GM21381 (cell line): Measurements from ENCODE around the gene RHO.
"Not testable (repeated sequence)": the region's sequence is repeated elsewhere in the genome, so short reads cannot be mapped to it uniquely, and the experiment has no call there.

Experiments
- ATAC-seq: cut with Tn5 transposase; IDR thresholded peaks from one replicate; pipeline ENCODE4 v1.9.1; 2021; ENCODE audit warnings: mild to moderate bottlenecking, moderate library complexity; ENCODE audit not compliant: unreplicated experiment

RHO gene

DNA sequence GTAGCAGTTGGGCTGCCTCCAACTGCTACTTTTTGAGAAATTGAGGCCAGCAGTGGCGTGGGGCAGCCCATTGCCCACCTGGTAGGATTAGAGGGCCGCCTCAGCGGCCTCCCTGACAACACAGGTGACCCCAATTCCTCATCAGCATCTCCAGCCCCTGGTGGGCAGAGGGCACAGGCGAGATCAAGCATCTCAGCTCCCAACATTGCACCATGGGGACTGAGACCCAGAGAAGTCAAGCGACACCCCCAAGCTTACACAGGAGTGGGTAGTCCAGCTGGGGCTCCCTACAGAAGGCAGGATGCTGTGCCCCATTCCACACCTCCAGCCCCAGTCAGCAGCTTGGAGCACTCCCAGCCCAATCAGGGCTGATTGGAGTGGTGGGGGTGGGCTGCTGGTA lies 14.3 kb downstream of the RHO start:
- ATAC-seq, result no peak

DNA sequence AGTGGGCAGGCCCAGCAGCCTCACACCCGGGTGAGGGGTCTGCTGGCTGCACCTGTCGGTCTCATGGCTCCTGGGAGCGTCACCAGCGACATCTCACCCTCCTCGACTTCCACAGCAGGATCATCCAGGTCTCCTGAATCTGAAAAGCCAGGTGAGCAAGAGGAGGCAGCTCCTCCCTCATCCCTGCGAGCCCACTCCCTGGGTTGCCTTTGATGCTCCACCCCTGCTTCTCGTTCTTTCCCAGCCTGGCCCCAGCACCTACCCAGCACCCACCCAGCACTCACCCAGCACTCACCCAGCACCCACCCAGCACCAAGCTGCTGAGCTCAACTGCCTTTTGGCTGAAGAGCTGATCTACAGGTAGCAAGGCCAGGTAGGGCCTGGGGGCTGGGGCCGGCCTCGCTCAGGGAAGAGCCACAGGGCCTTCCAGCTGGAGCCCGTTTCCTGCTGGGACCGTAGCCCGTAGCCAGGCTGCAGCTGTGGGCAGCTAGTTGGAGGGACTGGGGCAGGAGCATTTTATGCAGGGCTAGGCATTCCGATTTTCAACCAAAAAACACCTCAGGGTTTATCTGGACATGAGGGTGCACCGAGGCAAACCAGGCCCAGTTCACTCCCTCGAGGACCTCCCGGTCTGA lies 14.8 kb downstream of the RHO start, which contains the start of gene H1-8:
H1-8 (plus strand) TSS at position 20 of the 635 bp plus-strand sequence; CDS start at position 64, 44 bp downstream.
- no peak for ATAC-seq

DNA sequence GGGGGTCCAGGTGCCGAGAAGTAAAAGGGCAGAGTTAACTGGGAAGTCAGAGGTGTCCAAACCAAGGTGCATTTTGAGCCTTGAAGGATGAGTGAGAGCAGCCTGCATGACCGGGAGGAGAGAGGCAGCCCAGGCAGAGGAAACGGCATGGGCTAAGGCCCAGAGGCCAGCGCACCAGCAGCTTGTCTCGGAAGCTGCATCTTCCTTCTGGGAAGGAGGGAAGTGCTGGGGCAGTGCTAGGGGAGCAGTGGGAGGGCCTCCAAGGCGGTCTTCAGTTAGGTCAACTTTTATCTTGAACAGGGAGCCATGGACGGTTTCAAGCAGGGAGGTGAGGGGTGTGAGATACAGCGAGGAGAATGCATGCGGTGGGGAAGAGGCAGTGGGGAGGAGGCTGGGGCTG lies 15.6 kb downstream of the RHO start:
- no peak for ATAC-seq

DNA sequence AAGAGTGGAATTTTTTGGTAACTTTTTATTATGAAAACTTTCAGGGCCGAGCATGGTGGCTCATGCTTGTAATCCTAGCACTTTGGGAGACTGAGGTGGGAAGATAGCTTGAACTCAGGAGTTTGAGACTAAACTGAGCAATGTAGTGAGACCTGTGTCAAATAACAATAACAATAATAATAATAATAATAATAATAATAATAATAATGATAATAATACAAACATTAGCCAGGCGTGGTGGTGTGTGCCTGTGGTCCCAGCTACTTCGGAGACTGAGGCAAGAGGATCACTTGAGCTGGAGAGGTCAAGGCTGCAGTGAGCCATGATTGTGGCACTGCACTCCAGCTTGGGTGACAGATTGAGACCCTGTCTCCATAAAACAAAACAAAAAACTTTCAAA lies 17.5 kb downstream of the RHO start:
- not testable (repeated sequence) for ATAC-seq

DNA sequence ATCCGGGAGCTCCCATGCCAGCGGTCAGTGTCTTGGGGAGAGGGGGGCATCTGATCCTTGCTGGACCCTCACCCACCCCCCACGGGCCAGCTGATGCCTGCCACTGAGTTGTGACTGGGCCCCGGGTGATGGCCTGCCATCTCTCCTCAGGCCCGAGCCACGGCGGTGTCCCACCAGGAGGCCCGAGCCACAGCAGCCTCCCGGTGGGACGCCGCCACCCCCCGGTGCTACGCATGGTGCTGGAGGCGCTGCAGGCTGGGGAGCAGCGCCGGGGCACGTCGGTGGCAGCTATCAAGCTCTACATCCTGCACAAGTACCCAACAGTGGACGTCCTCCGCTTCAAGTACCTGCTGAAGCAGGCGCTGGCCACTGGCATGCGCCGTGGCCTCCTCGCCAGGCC lies 18.8 kb downstream of the RHO start:
- ATAC-seq, result no peak

DNA sequence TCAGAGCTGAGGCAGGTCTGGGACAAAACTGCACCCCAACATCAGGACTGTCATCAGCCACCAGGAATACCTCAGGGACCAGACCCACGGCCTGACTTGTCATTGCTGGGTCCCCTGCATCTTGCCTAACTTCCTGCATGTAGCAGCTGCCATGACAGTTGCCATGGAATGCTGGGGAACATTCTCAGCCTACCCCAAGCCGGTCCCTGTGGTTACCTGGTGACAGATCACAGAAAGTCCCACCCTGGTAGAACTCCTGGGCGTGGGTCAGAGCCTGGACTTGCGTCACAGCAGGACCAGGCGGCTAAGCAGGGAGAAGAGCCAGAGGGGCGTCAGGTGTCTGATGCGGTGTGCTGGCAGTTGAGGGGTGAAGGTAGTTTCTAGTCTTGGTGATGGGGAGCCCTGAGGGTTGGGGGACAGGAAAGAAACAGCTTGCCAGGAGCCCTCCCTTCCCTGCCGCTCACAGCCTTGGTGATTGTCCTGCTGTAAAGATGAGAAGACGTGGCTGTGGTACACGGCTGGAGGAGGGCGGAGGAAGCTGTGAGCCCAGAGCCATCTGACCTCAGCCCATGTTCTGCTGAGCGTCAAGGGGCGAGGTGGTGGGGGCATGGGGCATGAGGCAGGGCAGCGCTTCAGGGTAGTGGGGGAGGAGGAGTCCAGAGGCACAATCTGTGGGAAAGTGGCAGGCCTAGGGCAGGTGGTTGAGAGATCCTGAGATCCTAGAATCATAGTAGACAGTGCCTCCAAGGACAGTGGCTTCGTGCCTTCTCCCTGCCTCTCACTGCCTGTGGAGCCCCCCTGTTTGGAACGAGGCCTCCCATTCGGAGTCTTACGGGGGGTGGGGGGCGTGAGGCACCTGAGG lies 19.9 kb downstream of the RHO start:
- ATAC-seq, result no peak

DNA sequence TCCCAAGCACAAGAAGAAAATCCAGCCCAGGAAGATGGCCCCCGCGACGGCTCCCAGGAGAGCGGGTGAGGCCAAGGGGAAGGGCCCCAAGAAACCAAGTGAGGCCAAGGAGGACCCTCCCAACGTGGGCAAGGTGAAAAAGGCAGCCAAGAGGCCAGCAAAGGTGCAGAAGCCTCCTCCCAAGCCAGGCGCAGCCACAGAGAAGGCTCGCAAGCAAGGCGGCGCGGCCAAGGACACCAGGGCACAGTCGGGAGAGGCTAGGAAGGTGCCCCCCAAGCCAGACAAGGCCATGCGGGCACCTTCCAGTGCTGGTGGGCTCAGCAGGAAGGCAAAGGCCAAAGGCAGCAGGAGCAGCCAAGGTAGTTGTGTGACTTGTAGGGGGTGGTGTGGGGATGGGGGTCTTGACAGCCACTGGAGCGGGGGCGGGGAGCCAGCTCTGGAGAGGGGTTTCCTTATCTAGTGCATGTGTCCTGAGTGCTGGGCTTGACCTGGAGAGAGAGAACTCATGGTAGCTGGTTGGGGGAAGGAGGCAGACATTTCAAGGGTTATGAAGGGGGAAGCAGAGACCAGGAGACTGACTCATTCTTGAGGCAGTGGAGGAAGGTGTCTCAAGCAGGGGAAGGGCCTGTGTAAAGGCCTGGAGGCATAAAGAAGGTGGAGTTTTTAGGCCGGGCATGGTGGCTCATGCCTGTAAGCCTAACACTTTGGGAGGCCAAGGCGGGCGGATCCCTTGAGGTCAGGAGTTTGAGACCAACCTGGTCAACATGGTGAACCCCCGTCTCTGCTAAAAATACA lies 20.8 kb downstream of the RHO start:
- ATAC-seq, result no peak

DNA sequence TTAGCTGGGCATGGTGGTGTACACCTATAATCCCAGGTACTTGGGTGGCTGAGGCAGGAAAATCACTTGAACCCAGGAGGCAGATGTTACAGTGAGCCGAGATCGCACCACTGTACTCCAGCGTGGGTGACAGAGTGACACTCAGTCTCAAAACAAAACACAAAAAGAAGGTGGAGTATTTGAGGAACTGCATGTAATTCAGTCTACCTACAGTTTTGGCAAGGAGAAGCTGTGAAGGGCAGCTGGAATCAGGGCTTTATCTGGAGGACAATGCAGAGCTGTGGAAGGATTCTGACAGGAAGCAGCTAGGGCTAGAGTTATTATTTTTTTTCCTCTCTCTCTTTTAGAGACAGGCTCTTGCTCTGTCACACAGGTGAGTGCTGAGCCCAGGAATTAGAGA lies 21.4 kb downstream of the RHO start:
- ATAC-seq, result no peak

DNA sequence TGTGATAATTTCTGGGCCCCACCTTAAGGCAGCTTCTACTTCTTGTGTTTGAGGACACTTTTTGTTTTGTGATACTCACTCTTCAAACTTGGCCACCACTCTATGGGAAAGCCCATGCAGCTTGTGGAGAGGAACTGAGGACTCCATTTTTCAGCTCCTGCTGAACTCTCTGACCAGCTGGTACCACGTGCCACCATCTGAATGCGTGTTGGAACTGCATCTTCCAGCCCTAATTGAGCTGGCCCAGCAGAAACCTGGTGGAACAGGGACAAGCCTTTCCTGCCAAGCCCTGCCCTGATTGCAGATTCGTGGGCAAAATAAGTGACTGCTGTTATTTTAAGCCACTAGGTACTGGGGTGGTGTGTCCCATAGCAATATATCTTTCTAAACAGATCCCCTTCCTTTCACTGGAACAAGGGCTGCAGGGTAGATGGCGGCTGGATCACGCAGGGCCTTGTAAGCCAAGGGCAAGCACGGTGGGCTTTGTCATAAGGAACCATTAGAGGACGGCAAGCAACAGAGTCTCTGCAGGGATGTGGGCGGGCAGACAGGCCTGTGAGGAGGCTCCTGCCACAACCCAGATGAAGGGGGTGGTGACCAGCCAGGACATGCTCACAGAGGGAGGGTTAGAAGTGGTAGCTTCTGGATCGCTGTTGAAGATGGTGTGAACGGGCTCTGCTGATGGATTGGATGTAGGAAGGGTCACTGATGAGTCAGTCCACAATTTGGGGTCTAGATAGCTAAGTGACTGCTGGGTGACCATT lies 24.0 kb downstream of the RHO start:
- ATAC-seq, result no peak

DNA sequence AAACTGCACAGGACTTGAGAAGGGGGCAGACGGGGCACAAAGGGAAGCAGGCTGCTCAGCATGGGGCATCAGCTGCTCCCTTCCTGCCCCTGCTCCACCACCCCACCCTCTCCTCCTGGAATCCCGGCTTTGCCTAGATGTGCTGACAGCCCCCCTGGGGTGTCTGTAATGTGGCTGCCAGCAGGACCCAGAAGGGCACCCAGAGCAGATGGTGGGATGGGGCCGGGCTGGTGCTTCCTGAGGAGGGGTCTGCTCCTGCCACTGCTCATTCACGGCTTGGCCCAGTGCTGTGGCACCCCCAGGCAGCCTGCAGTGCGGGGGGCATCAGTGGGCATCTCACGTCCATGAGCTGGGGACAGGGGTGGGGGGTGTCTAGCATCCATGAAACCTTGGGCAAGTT lies 24.7 kb downstream of the RHO start:
- ATAC-seq, result no peak

DNA sequence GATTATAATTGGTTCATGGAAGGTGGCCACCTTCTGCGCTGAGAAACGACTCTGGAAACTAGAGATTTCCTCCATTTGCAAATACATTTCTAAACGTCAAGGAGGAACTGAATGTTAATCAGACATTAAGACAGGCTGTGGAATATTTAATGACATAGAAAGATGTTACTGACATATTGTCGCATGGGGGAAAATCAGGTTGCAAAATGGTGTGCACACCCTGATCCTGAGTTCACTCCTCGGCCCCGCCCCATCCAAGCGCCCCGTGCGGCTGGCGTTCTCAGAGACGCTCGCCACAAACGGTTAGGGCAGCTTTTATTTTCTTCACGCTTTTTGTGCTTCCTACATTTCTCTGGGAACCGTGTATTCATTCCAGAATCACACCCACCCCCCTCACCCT lies 25.3 kb downstream of the RHO start:
- ATAC-seq, result no peak

DNA sequence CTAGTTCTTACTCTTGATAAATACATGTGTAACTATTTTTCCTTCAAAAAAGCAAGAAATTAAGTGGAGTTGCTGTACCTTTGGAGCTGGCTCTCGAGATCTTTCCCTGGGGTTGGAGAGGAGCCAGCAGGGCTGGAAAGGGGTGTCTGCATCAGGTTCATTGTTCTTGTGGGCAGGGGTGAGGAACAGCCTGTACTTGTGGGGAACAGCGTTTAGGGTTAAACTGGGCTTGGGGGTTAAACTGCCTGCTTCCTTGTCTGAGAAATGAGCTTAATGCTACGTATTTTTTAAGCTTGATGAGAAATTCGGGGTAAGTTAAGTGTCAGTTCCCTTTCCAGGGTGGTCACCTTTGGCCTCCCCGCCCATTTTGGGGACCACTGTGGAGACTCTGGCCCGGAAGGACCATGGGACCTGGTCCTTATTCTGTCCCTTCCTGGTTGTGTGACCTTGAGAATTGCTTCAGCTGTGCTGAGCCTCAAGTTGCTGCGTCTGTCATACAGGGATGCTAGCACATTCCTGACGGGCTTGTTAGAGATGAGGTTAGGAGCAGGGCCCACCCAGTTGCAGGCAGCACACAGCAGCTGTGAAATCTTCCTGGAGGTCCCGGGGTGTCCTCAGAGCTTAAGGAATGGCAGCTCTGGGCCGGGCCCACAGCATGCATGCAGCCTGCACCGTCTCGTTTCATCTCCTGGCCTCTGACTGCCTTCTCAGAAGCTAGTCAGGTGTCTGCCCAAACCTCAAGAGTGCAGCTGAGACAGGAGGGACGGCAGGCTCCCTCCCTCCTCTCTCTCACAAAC lies 26.1 kb downstream of the RHO start:
- no peak for ATAC-seq

DNA sequence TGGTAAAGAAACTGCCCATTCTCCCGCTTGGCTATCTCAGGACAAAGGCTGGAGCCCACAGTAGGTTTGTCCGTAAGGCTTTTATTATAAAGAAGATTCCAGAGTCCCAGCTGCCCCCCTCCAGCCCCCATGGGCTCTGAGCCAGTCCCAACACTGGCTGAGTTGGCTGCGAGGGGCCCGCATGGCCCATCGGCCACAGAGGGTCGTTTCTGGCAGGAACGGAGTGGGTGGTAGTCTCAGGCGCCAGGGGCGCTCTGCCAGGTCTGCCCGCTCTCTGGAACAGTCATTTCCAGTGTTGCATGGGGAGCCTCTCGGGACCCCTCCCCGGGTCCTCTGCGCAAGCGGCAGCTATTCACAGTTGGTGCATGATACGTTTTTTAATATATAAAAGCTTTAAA lies 26.7 kb downstream of the RHO start:
- ATAC-seq, result no peak

DNA sequence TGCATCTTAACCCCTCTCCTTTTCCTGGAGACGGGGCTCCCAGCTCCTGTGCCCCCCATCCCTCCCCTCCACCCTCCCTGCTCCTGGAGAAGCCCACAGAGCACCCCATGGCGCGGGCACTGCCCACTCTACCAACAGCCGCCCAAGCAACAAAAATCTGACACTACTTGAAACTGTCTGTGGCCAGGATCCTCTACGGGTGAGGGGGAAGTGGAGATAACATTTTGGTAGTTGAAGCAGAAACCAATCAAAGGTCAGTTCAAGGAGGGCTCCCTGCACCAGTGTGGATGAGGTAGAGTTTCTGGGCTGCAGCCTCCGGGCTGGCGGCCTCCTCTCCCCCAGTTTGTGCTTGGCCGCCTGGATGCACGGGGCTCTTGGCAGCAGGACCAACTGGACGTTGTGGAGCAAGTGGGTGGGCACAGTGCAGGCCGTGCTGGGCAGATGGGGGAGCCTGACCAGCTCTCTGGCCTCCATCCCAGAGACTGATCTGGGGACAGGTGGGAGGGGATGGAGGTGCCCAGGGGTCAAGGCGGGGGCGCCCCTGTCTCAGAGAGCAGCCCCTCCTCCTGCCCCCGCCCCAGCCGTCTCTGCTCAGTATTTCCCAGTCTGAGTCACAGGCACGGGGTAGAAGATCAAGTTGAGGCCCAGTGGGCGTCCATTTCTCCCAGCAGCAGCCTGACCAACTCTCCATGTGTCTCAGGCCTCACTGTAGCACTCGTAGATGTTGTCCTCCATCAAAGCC lies 27.3 kb downstream of the RHO start:
- ATAC-seq, result no peak

DNA sequence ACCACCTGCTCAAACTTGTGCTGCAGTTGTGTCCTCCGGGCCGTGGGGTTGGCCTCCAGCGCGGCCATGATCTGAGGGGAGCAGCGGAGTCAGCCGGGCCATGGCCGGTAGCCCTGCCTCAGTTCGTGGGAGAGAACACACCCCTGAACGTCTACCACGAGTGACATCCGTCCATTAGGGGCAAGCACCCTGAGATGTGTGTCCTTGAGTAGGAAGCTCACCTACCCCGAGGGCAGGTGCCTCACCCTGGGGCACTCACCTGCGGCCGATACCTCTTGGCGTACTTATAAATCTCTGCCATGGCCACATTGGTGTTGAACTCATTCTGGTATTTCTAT lies 27.9 kb downstream of the RHO start:
- ATAC-seq, result no peak

DNA sequence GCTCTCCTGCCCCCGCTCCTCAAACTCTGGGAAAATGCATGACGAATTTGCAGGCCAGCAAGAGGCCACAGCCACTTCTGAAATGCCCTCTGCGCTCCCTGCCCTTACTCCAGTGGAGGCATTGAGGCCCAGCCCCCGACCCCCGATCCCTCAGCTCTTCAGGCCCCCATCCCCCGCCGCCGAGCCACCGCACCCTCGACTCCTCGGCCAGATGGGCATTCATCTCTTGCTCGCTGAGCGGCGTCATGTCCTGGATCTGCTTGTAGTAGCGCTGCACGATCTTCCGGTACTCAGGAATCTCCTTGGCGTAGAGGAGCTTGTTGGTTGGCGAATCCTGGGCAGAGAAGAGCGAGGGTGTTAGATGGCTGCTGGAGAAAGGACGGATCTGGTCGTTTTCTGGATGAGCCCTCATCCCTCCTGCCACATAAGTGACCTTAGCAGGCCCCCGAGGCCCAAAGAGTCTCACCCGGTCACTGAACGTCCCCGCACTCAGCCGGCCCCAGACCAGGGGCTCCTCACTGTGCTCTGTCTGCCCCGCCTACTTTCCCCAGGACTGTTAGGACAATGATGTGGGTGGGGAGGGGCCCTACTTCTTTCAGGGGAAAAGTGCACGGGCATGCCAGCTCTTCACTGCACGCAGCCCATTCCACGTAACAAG lies 28.6 kb downstream of the RHO start:
- ATAC-seq, result no peak

DNA sequence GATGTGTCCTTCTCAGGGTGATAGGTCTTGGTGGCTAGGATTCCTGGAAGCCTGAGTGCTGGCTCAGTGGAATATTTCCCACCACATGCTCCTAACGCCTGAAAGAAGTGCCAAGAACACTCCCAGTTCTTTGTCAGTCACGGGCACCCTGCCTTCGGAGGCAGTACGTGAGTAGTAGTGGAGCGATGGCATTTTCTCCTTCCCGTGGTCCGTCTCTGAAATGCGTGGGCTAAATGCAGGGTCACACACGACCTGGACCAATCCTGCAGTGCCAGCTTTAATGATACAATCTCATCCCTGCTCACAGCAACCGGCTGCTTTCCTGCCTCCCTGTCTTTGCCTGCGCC lies 29.1 kb downstream of the RHO start:
- ATAC-seq, result no peak

DNA sequence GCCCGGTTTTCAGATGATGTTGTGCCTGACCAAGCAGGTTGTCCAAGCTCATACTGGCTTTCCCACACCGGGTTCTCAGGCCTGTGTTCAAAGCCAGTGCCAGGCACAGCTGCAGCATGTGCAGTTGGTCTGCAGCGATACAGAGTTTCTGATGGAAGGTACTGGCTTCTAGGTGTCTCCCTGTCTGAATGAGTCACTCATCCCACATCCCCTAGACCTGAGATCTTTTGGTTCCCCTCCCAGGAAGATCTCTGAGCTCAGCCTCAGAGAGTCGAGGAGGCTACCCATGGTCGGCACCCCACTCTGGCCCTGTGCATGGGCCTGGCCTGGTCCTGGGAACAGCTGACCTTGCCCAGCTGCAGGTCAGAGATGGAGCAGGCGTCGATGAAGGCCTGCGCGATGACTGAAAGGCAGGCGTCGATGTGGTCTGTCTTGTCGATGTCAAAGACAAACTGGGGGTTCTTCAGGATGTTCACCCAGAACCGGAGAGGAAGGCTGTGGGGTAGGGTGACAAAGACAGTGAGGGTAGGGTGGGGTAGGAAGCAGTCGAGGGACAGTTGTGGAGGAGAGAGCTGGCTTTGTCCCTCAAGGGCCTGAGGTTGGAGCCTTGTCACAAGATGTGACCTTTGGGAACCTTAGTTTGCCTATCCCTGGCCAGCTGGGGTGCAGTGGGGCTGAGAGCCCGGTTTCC lies 29.8 kb downstream of the RHO start:
- ATAC-seq, result no peak
